Smooth muscle cell (in vitro differentiated cells): ENCODE measurements around the gene TNIK. TPM values are rescaled to one million over a fixed set of nuclear protein-coding genes. Genes with fewer than 3 reads are reported as not detected.

Source experiments
- DNase-seq: peaks from one replicate; lab custom pipeline; 2025; ENCODE audit not compliant: unreplicated experiment; lab: John Stamatoyannopoulos, UW
- H2AFZ ChIP-seq: fragments of 200-600 bp; sonication (generic); 2 replicates; pipeline ENCODE4 v1.6.0; 2016; ENCODE audit warnings: antibody characterized with exemption, low read depth, mild to moderate bottlenecking
- H3F3A ChIP-seq: fragments of 200-600 bp; sonication (generic); 2 replicates; pipeline ENCODE4 v1.6.0; 2017; ENCODE audit warnings: antibody characterized with exemption, low read depth
- H3K27ac ChIP-seq: fragments of 200-600 bp; sonication (generic); 2 replicates; pipeline ENCODE4 v1.5.1; 2016; ENCODE audit warnings: low read depth, mild to moderate bottlenecking
- H3K27me3 ChIP-seq: fragments of 200-600 bp; sonication (generic); 2 replicates; pipeline ENCODE4 v1.6.1; 2016; ENCODE audit warnings: low read depth, mild to moderate bottlenecking
- H3K36me3 ChIP-seq: fragments of 200-600 bp; sonication (generic); 2 replicates; pipeline ENCODE4 v1.5.1; 2016; ENCODE audit warnings: low read depth
- H3K4me1 ChIP-seq: fragments of 200-600 bp; sonication (generic); 2 replicates; pipeline ENCODE4 v1.5.1; 2016; ENCODE audit warnings: low read depth
- H3K4me2 ChIP-seq: fragments of 200-600 bp; sonication (generic); 2 replicates; pipeline ENCODE4 v1.6.0; 2016; ENCODE audit warnings: mild to moderate bottlenecking
- H3K4me3 ChIP-seq: fragments of 200-600 bp; sonication (generic); 2 replicates; pipeline ENCODE4 v1.5.1; 2016; ENCODE audit warnings: mild to moderate bottlenecking
- H3K79me2 ChIP-seq: fragments of 200-600 bp; sonication (generic); 2 replicates; pipeline ENCODE4 v1.6.0; 2016; ENCODE audit warnings: low read depth, mild to moderate bottlenecking
- H3K9ac ChIP-seq: fragments of 200-600 bp; sonication (generic); 2 replicates; pipeline ENCODE4 v1.6.0; 2016; ENCODE audit warnings: low read depth
- H3K9me3 ChIP-seq: fragments of 200-600 bp; sonication (generic); replicated peaks from 2 replicates; pipeline ENCODE4 v1.5.1; 2016; ENCODE audit warnings: low read depth
- H4K20me1 ChIP-seq: fragments of 200-600 bp; sonication (generic); 2 replicates; pipeline ENCODE4 v1.6.0; 2016; ENCODE audit warnings: low read depth
- WGBS: methylation state at CpG from one replicate; pipeline ENCODE4 v1.1.7; 2016; ENCODE audit warnings: low lambda C conversion rate; 5-methylcytosine and 5-hydroxymethylcytosine counted together
- polyA plus RNA-seq: library from polyadenylated mRNA; unstranded; fragments of >200 nt; fragmentation: Nextera tagmentation; extraction: Ambion mirVana; gene quantifications from 2 replicates; pipeline ENCODE4 v1.2.1, GENCODE V29; 2016
- total RNA-seq: library from RNA; depleted of rRNA; stranded (reverse); fragments of >200 nt; gene quantifications from 2 replicates; pipeline ENCODE4 v1.2.3, GENCODE V29; 2014
- TF ChIP-seq, protein P1 (sequence below): fragments of 200-600 bp; sonication (generic); IDR thresholded peaks from 2 replicates; pipeline ENCODE4 v1.5.1; 2017; ENCODE audit warnings: borderline replicate concordance, mild to moderate bottlenecking, antibody characterized with exemption; ENCODE audit not compliant: insufficient read depth, poor library complexity, severe bottlenecking

TNIK gene
- total and polyA plus RNA-seq, 2 experiments from 2014 or later, result 10.4 to 12.5 TPM

DNA sequence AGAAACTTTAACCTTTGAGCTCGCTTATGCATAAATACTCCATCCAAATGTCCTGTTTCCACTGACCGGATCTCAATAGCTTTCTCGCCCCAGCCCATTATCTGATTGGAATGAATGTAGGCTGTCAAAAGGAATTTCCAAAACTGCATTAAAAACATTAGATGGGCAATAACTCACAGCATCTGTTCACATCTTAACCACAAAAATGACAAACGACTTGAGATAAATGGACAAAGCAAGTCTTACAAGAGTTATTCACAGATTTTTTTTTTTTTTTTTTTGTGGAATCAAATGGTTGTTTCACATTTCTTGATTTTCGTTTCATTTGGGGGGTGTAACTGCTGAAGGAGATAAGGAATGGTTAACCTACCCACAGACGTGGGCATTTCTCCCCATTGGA lies 394.0 kb downstream of the TNIK start:
- Histone ChIP-seq H3K4me1 (no peaks in the 10 kb centered on the region), H3K4me3 (no peak overlapping the region), H2AFZ (no peak overlapping the region), H3F3A (no peaks in the 10 kb centered on the region), H4K20me1 (no peaks in the 10 kb centered on the region), H3K9me3 (no peaks in the 10 kb centered on the region), H3K4me2 (no peak overlapping the region), H3K27me3 (no peaks in the 10 kb centered on the region), H3K36me3 (peaks cover 2% of the 10 kb centered on the region), H3K9ac (no peak overlapping the region), H3K27ac (no peak overlapping the region), H3K79me2 (no peaks in the 10 kb centered on the region)
- TF ChIP-seq, protein P1, sequence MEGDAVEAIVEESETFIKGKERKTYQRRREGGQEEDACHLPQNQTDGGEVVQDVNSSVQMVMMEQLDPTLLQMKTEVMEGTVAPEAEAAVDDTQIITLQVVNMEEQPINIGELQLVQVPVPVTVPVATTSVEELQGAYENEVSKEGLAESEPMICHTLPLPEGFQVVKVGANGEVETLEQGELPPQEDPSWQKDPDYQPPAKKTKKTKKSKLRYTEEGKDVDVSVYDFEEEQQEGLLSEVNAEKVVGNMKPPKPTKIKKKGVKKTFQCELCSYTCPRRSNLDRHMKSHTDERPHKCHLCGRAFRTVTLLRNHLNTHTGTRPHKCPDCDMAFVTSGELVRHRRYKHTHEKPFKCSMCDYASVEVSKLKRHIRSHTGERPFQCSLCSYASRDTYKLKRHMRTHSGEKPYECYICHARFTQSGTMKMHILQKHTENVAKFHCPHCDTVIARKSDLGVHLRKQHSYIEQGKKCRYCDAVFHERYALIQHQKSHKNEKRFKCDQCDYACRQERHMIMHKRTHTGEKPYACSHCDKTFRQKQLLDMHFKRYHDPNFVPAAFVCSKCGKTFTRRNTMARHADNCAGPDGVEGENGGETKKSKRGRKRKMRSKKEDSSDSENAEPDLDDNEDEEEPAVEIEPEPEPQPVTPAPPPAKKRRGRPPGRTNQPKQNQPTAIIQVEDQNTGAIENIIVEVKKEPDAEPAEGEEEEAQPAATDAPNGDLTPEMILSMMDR, result no peak
- no peak for DNase-seq
- 93% methylated on average over 6 of the region's 6 CpGs for WGBS

DNA sequence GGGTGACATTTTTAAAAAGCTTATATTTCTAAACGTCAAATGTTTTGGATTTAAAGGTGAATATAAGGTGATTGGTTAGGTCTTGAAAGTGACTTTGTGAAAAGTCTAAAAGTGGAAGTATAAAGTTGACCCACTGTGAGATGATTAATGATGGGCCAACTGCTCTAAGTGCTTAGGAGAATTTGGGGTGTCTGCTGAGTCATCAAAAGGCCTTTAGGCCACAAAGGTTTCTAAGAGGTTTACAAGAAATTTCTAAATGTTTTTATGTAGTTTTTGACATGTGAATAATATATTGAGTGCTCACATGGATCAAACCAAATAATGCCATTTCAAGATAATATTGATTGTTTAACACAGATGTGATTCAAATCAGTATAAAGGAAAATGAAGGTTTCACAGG lies 394.5 kb downstream of the TNIK start:
- H4K20me1 ChIP-seq, result no peaks in the 10 kb centered on the region
- H2AFZ ChIP-seq, result no peak overlapping the region
- H3K27me3 ChIP-seq, result no peaks in the 10 kb centered on the region
- no peak overlapping the region for H3K9ac ChIP-seq
- no peak overlapping the region for H3K4me3 ChIP-seq
- H3K4me1 ChIP-seq, result no peaks in the 10 kb centered on the region
- no peak for DNase-seq
- TF ChIP-seq, protein P1, result no peak
- H3K9me3 ChIP-seq, result no peaks in the 10 kb centered on the region
- no peaks in the 10 kb centered on the region for H3F3A ChIP-seq
- no peak overlapping the region for H3K4me2 ChIP-seq
- H3K79me2 ChIP-seq, result no peaks in the 10 kb centered on the region
- peaks cover 2% of the 10 kb centered on the region for H3K36me3 ChIP-seq
- 100% methylated on average over 1 of the region's 1 CpG for WGBS
- no peak overlapping the region for H3K27ac ChIP-seq

DNA sequence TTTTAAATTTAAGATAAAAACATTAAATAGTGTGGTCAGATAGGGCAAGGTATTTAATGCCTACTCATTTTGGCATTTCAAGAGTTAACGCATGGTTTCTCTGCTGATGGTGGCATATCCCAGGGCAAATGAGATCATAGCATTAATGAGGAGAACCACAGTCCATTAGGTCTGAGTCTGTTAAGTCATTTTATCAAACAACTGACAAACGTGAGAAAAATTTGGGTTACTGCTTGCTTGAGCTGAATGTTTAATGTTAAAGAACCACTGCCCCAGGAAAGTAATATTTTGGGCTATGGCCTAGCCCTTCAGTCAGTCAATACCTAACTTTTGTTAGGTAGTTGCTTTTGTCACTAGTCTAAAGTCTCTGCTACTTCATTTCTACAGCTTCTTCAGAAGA lies 395.7 kb downstream of the TNIK start:
- no peaks in the 10 kb centered on the region for H3K9me3 ChIP-seq
- peaks cover 2% of the 10 kb centered on the region for H3K36me3 ChIP-seq
- H3K27ac ChIP-seq, result no peak overlapping the region
- no peaks in the 10 kb centered on the region for H3K79me2 ChIP-seq
- H3F3A ChIP-seq, result no peaks in the 10 kb centered on the region
- H3K4me3 ChIP-seq, result no peak overlapping the region
- TF ChIP-seq, protein P1, result no peak
- no peak overlapping the region for H3K9ac ChIP-seq
- DNase-seq, result no peak
- H3K4me1 ChIP-seq, result no peaks in the 10 kb centered on the region
- 47% methylated on average over 2 of the region's 2 CpGs for WGBS
- H3K4me2 ChIP-seq, result no peak overlapping the region
- no peak overlapping the region for H2AFZ ChIP-seq
- no peaks in the 10 kb centered on the region for H4K20me1 ChIP-seq
- H3K27me3 ChIP-seq, result no peaks in the 10 kb centered on the region

DNA sequence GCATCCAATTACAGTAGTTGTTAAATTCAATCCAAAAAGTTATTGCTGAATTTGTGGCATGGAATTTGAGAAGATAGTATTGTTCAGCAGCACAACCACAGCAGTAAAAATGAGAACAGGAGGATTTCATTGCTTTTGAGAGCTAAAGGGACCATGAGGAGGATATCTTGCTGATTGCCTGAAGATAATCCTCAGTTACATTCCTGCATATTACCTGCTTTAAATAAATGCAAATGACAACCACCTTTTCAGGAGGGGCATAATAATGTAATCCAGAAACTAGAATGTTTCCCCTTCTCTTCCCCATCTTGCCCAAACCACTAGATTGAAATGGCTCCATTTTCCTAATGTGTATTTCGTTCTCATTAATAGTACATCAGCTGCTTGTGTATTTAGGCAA lies 398.5 kb downstream of the TNIK start:
- no peak overlapping the region for H3K27ac ChIP-seq
- H3K9me3 ChIP-seq, result no peaks in the 10 kb centered on the region
- no peaks in the 10 kb centered on the region for H3F3A ChIP-seq
- WGBS, result 100% methylated on average over 1 of the region's 1 CpG
- TF ChIP-seq, protein P1, result no peak
- H3K4me2 ChIP-seq, result no peak overlapping the region
- peaks cover 2% of the 10 kb centered on the region for H3K36me3 ChIP-seq
- H4K20me1 ChIP-seq, result no peaks in the 10 kb centered on the region
- DNase-seq, result no peak
- H3K4me1 ChIP-seq, result no peaks in the 10 kb centered on the region
- no peaks in the 10 kb centered on the region for H3K27me3 ChIP-seq
- H3K4me3 ChIP-seq, result no peak overlapping the region
- H3K79me2 ChIP-seq, result no peaks in the 10 kb centered on the region
- no peak overlapping the region for H2AFZ ChIP-seq
- no peak overlapping the region for H3K9ac ChIP-seq
